Smooth muscle cell (in vitro differentiated cells): ENCODE measurements around the gene DDX21. TPM values are rescaled to one million over a fixed set of nuclear protein-coding genes. Genes with fewer than 3 reads are reported as not detected.

Source experiments
- DNase-seq: peaks from one replicate; lab custom pipeline; 2025; ENCODE audit not compliant: unreplicated experiment; lab: John Stamatoyannopoulos, UW
- H2AFZ ChIP-seq: fragments of 200-600 bp; sonication (generic); 2 replicates; pipeline ENCODE4 v1.6.0; 2016; ENCODE audit warnings: antibody characterized with exemption, low read depth, mild to moderate bottlenecking
- H3F3A ChIP-seq: fragments of 200-600 bp; sonication (generic); 2 replicates; pipeline ENCODE4 v1.6.0; 2017; ENCODE audit warnings: antibody characterized with exemption, low read depth
- H3K27ac ChIP-seq: fragments of 200-600 bp; sonication (generic); 2 replicates; pipeline ENCODE4 v1.5.1; 2016; ENCODE audit warnings: low read depth, mild to moderate bottlenecking
- H3K27me3 ChIP-seq: fragments of 200-600 bp; sonication (generic); 2 replicates; pipeline ENCODE4 v1.6.1; 2016; ENCODE audit warnings: low read depth, mild to moderate bottlenecking
- H3K36me3 ChIP-seq: fragments of 200-600 bp; sonication (generic); 2 replicates; pipeline ENCODE4 v1.5.1; 2016; ENCODE audit warnings: low read depth
- H3K4me1 ChIP-seq: fragments of 200-600 bp; sonication (generic); 2 replicates; pipeline ENCODE4 v1.5.1; 2016; ENCODE audit warnings: low read depth
- H3K4me2 ChIP-seq: fragments of 200-600 bp; sonication (generic); 2 replicates; pipeline ENCODE4 v1.6.0; 2016; ENCODE audit warnings: mild to moderate bottlenecking
- H3K4me3 ChIP-seq: fragments of 200-600 bp; sonication (generic); 2 replicates; pipeline ENCODE4 v1.5.1; 2016; ENCODE audit warnings: mild to moderate bottlenecking
- H3K79me2 ChIP-seq: fragments of 200-600 bp; sonication (generic); 2 replicates; pipeline ENCODE4 v1.6.0; 2016; ENCODE audit warnings: low read depth, mild to moderate bottlenecking
- H3K9ac ChIP-seq: fragments of 200-600 bp; sonication (generic); 2 replicates; pipeline ENCODE4 v1.6.0; 2016; ENCODE audit warnings: low read depth
- H3K9me3 ChIP-seq: fragments of 200-600 bp; sonication (generic); replicated peaks from 2 replicates; pipeline ENCODE4 v1.5.1; 2016; ENCODE audit warnings: low read depth
- H4K20me1 ChIP-seq: fragments of 200-600 bp; sonication (generic); 2 replicates; pipeline ENCODE4 v1.6.0; 2016; ENCODE audit warnings: low read depth
- CTCF ChIP-seq: fragments of 200-600 bp; sonication (generic); IDR thresholded peaks from 2 replicates; pipeline ENCODE4 v1.5.1; 2017; ENCODE audit warnings: borderline replicate concordance, mild to moderate bottlenecking, antibody characterized with exemption; ENCODE audit not compliant: insufficient read depth, poor library complexity, severe bottlenecking
- WGBS: methylation state at CpG from one replicate; pipeline ENCODE4 v1.1.7; 2016; ENCODE audit warnings: low lambda C conversion rate; 5-methylcytosine and 5-hydroxymethylcytosine counted together
- polyA plus RNA-seq: library from polyadenylated mRNA; unstranded; fragments of >200 nt; fragmentation: Nextera tagmentation; extraction: Ambion mirVana; gene quantifications from 2 replicates; pipeline ENCODE4 v1.2.1, GENCODE V29; 2016
- small RNA-seq: library from RNA; depleted of rRNA; stranded (forward); fragments of <200 nt; gene quantifications from one replicate; pipeline ENCODE3, GENCODE V24; 2014
- total RNA-seq: library from RNA; depleted of rRNA; stranded (reverse); fragments of >200 nt; gene quantifications from 2 replicates; pipeline ENCODE4 v1.2.3, GENCODE V29; 2014

The DDX21 gene
- total and polyA plus RNA-seq, 2 experiments from 2014 or later = 9.9 to 47.7 TPM

DNA sequence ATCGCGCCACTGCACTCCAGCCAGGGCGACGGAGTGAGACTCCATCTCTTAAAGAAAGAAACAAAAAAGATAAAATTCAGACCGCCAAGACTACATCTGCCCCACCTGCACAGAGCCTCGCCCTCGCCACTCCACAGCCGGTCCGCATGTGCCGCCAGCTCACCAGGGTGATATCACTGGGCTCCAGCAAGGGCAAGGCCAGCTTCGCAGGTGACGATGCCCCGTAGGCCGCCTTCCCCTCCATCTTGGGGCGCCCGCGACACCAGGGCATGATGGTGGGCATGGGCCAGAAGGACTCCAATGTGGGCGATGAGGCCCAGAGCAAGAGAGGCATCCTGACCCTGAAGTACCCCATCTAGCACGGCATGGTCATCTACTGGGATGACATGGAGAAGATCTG lies 66.6 kb downstream of the DDX21 start:
- Histone ChIP-seq H3K79me2 (no peaks in the 10 kb centered on the region), H3K27ac (no peak overlapping the region), H4K20me1 (no peaks in the 10 kb centered on the region), H3K9me3 (no peaks in the 10 kb centered on the region), H2AFZ (no peak overlapping the region), H3K36me3 (no peaks in the 10 kb centered on the region), H3K4me3 (no peak overlapping the region), H3K9ac (no peak overlapping the region), H3K4me2 (no peak overlapping the region), H3F3A (no peaks in the 10 kb centered on the region), H3K27me3 (no peaks in the 10 kb centered on the region), H3K4me1 (no peaks in the 10 kb centered on the region)
- DNase-seq = no peak
- no peak for TF ChIP-seq CTCF
- WGBS = 99% methylated on average over 19 of the region's 19 CpGs

DNA sequence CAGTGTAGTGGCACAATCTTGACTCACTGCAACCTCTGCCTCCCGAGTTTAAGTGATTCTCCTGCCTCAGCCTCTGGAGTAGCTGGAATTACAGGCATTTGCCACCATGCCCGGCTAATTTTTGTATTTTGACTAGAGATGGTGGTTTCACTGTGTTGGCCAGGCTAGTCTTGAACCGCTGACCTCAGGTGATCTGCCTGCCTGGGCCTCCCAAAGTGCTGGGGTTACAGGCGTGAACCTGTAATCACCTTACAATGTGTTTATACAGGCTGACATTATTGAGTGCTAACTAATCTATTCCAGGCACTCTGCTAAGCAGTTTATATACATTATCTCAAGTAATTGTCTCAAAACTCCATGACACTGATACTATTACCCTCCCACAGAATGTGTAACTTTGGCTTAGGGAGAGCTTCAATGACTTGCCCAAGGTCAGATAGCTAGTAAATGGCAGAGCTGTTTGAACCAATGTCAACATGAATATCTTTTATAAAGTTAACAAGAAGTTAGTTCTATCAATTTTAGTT lies 69.5 kb downstream of the DDX21 start:
- Histone ChIP-seq H3K9ac (no peak overlapping the region), H4K20me1 (no peaks in the 10 kb centered on the region), H3K9me3 (no peaks in the 10 kb centered on the region), H3K36me3 (no peaks in the 10 kb centered on the region), H3K4me3 (no peak overlapping the region), H2AFZ (no peak overlapping the region), H3F3A (no peaks in the 10 kb centered on the region), H3K4me1 (no peaks in the 10 kb centered on the region), H3K27me3 (no peaks in the 10 kb centered on the region), H3K79me2 (no peaks in the 10 kb centered on the region), H3K4me2 (no peak overlapping the region), H3K27ac (no peak overlapping the region)
- TF ChIP-seq CTCF = no peak
- DNase-seq = no peak
- WGBS = 77% methylated on average over 4 of the region's 4 CpGs

- Histone ChIP-seq H3F3A (no peaks in the 10 kb centered on the region), H3K4me1 (no peaks in the 10 kb centered on the region), H3K27ac (no peak overlapping the region), H3K4me3 (no peak overlapping the region), H4K20me1 (no peaks in the 10 kb centered on the region), H2AFZ (no peak overlapping the region), H3K27me3 (no peaks in the 10 kb centered on the region), H3K79me2 (no peaks in the 10 kb centered on the region), H3K9me3 (no peaks in the 10 kb centered on the region), H3K36me3 (no peaks in the 10 kb centered on the region), H3K9ac (no peak overlapping the region), H3K4me2 (no peak overlapping the region)
- DNase-seq = no peak
- WGBS = 84% methylated on average over 4 of the region's 4 CpGs
- TF ChIP-seq CTCF = no peak
Observed at GRCh38 chr10:69033256-69033655, 77.3 kb downstream of the DDX21 start.

Small RNA genes lying within 50 kb of the gene (small RNA-seq; reads per million reads assigned to genes)
- not detected for gene RNU6-571P

Other genes starting within 250 kb of the DDX21 start
- gene CCAR1, start 234.9 kb upstream of the DDX21 start, total RNA-seq = 48.7 and 53.1 TPM in 2 replicates
- 51.4 and 57.9 TPM in 2 replicates for gene CCAR1, start 234.9 kb upstream of the DDX21 start, polyA plus RNA-seq
- gene STOX1, start 128.6 kb upstream of the DDX21 start, total RNA-seq = 0.22 TPM in 1 of 2 replicates, not detected in the other
- 0.63 TPM in 1 of 2 replicates, not detected in the other for gene STOX1, start 128.6 kb upstream of the DDX21 start, polyA plus RNA-seq
- gene DDX50, start 54.9 kb upstream of the DDX21 start, total RNA-seq = 42.9 and 70.2 TPM in 2 replicates
- 35.9 and 38.5 TPM in 2 replicates for gene DDX50, start 54.9 kb upstream of the DDX21 start, polyA plus RNA-seq
- 51.8 and 55.1 TPM in 2 replicates for gene KIFBP, start 32.6 kb downstream of the DDX21 start, total RNA-seq
- 37.6 and 38.0 TPM in 2 replicates for gene KIFBP, start 32.6 kb downstream of the DDX21 start, polyA plus RNA-seq
- not detected in 2 replicates for gene SRGN, start 131.9 kb downstream of the DDX21 start, total RNA-seq
- gene SRGN, start 131.9 kb downstream of the DDX21 start, polyA plus RNA-seq = not detected in 2 replicates
- gene VPS26A, start 168.0 kb downstream of the DDX21 start, total RNA-seq = 28.3 and 46.7 TPM in 2 replicates
- gene VPS26A, start 168.0 kb downstream of the DDX21 start, polyA plus RNA-seq = 36.8 and 45.4 TPM in 2 replicates
- gene SUPV3L1, start 224.1 kb downstream of the DDX21 start, total RNA-seq = 21.3 and 32.6 TPM in 2 replicates
- gene SUPV3L1, start 224.1 kb downstream of the DDX21 start, polyA plus RNA-seq = 20.1 and 21.0 TPM in 2 replicates